ENCODE measurements around the gene GPR15.

Gene GPR15

DNA sequence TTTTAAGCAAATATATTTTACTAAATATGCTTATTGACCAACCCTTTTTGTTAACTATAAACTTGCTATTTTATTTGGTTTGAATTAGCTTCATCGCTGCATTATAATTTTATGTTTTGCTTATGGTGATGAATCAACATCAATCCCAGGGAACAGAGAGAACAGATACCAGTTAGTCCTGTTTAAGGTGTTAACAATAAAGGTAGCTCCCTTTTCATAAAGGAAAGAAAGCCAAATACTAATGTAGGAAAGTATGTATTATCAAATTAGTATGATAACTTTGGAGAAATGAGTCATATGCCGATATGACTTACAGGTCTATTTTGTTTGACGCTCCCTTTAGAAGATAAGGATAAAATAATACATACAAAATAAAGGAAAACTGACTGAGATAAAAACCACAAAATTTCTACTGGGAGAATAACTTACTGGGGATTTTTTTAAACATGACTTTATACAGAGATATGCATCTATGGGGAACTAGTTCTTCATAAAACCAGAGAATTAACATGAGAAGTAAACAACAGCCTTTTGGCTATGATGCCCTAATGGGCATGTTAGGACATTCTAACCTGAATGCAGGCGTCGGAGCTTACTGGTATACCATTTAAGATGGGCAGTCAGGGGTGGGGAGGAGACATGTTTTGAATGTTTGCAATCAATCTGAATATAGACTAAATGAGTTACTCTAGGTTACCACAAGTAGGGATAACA, 29.8 kb upstream of the GPR15 start:
- no peak overlapping the region for H3K27ac ChIP-seq
- ChIA-PET POLR2A (ENCODE audit: low non-redundant PET) (no interaction called here), CTCF (no interaction called here)
- DNase-seq (ENCODE audit: low spot score) = peak; percentile 19
- TF ChIP-seq, protein P1, sequence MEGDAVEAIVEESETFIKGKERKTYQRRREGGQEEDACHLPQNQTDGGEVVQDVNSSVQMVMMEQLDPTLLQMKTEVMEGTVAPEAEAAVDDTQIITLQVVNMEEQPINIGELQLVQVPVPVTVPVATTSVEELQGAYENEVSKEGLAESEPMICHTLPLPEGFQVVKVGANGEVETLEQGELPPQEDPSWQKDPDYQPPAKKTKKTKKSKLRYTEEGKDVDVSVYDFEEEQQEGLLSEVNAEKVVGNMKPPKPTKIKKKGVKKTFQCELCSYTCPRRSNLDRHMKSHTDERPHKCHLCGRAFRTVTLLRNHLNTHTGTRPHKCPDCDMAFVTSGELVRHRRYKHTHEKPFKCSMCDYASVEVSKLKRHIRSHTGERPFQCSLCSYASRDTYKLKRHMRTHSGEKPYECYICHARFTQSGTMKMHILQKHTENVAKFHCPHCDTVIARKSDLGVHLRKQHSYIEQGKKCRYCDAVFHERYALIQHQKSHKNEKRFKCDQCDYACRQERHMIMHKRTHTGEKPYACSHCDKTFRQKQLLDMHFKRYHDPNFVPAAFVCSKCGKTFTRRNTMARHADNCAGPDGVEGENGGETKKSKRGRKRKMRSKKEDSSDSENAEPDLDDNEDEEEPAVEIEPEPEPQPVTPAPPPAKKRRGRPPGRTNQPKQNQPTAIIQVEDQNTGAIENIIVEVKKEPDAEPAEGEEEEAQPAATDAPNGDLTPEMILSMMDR (conservative IDR thresholded peaks at IDR 0.05; ENCODE audit: low read depth) = no peak

DNA sequence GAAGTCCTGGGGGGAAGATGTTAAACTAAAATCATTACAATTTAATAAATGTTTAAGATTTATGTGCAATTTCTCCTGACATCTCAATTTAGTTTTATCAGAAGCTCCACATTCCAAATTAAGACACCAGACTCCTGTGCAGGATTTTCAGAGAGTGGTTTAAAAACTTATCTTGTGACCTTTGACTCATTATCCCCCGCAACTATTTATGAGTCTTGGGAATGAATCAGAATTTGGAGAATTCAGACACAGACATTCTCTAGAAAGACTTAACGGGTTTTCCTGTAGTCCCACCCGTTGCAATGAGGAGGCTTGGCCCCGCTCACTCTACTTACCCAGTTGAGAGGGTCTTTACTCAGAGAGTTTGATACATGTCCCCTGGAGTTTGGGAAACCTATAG, 27.2 kb upstream of the GPR15 start:
- H3K27ac ChIP-seq = no peak overlapping the region
- DNase-seq (ENCODE audit: low spot score) = no peak
- TF ChIP-seq, protein P1 (conservative IDR thresholded peaks at IDR 0.05; ENCODE audit: low read depth) = no peak
- CTCF ChIA-PET = no interaction called here
- POLR2A ChIA-PET (ENCODE audit: low non-redundant PET) = no interaction called here

- ChIA-PET CTCF (interaction anchor here (0.6 to 0.7 kb wide), 2 partner anchors 13 to 424 kb away, joined by 3 read pairs; no protein-coding TSS in a partner anchor), POLR2A (ENCODE audit: low non-redundant PET) (no interaction called here)
- no peak overlapping the region for H3K27ac ChIP-seq
- TF ChIP-seq, protein P1 (conservative IDR thresholded peaks at IDR 0.05; ENCODE audit: low read depth) = no peak
- no peak for DNase-seq (ENCODE audit: low spot score)
These were observed 23.2 kb upstream of the GPR15 start for GRCh38 chr3:98508582-98508981.

DNA sequence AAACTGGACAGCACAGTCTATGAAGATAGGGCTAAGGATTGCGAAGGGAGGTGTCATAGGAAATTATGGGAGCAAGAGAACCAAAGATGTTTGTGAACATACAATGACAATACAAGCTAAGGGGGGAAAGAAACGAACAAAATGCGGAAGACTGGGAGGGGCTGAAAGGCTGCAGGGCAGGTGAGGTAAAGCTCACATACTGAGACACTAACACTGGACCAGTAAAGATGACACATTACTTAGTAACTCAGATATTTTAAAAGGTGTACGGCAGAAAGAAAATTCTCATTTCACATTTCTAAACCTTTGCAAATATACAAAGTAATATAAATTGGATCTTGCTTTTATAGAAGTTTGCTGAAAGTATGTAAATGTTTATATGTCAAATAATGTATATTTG, 19.2 kb upstream of the GPR15 start:
- no peak overlapping the region for H3K27ac ChIP-seq
- ChIA-PET CTCF (no interaction called here), POLR2A (ENCODE audit: low non-redundant PET) (no interaction called here)
- TF ChIP-seq, protein P1 (conservative IDR thresholded peaks at IDR 0.05; ENCODE audit: low read depth) = no peak
- DNase-seq (ENCODE audit: low spot score) = peak; percentile 69

GRCh38 chr3:98513091-98513511, 18.7 kb upstream of the GPR15 start:
- ChIA-PET CTCF (no interaction called here), POLR2A (ENCODE audit: low non-redundant PET) (no interaction called here)
- TF ChIP-seq, protein P1 (conservative IDR thresholded peaks at IDR 0.05; ENCODE audit: low read depth) = no peak
- peak; percentile 89 for DNase-seq (ENCODE audit: low spot score)
- H3K27ac ChIP-seq = peak overlapping the region; percentile 89

GRCh38 chr3:98513736-98514135, 18.0 kb upstream of the GPR15 start:
- ChIA-PET CTCF (no interaction called here), POLR2A (ENCODE audit: low non-redundant PET) (no interaction called here)
- TF ChIP-seq, protein P1 (conservative IDR thresholded peaks at IDR 0.05; ENCODE audit: low read depth) = no peak
- no peak for DNase-seq (ENCODE audit: low spot score)
- peak overlapping the region; percentile 89 for H3K27ac ChIP-seq
